MM.1S (cell line): ENCODE results near the gene TDRD12.

ENCODE experiments used
- EZH2 ChIP-seq: fragments of 300-600 bp; sonication (generic); optimal IDR thresholded peaks from 2 replicates; pipeline ENCODE3; 2017; ENCODE audit warnings: low read depth, mild to moderate bottlenecking, antibody characterized with exemption, low read length, mixed read lengths
- EZH2phosphoT487 ChIP-seq: fragments of 300-600 bp; sonication (generic); IDR thresholded peaks from 2 replicates; pipeline ENCODE4 v1.6.1; 2018; ENCODE audit warnings: antibody characterized with exemption, low read length
- TF ChIP-seq, protein P1 (sequence below): fragments of 300-600 bp; sonication (generic); IDR thresholded peaks from 2 replicates; pipeline ENCODE4 v1.5.1; 2016; ENCODE audit warnings: antibody characterized with exemption, low read length, mixed read lengths

DNA sequence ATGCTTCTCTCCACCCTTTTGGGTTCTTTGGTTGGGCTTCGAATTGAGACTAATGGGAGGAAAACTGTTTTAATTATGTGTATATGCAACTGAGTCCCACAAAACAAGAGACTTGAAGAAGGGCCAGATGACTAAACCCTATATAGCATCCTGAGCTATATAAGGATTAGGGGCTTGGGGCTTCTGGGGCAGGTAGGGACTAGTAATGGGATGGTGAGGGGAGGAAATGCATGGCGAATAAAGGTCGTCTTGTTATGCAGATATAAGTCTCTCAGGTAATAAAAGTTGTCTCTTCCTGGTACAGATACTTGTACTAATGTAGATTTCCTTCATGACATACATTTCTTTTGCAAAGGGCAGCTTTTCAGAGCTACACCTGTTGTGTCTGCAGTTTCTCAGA, 152.8 kb downstream of the TDRD12 start:
- TF ChIP-seq, protein P1, sequence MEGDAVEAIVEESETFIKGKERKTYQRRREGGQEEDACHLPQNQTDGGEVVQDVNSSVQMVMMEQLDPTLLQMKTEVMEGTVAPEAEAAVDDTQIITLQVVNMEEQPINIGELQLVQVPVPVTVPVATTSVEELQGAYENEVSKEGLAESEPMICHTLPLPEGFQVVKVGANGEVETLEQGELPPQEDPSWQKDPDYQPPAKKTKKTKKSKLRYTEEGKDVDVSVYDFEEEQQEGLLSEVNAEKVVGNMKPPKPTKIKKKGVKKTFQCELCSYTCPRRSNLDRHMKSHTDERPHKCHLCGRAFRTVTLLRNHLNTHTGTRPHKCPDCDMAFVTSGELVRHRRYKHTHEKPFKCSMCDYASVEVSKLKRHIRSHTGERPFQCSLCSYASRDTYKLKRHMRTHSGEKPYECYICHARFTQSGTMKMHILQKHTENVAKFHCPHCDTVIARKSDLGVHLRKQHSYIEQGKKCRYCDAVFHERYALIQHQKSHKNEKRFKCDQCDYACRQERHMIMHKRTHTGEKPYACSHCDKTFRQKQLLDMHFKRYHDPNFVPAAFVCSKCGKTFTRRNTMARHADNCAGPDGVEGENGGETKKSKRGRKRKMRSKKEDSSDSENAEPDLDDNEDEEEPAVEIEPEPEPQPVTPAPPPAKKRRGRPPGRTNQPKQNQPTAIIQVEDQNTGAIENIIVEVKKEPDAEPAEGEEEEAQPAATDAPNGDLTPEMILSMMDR = no peak
- TF ChIP-seq EZH2phosphoT487 (no peak), EZH2 (no peak)
